HepG2 (cell line): Measurements from ENCODE around the gene S100A9. TPM values are rescaled to one million over a fixed set of nuclear protein-coding genes. Genes with fewer than 3 reads are reported as not detected.

Source experiments
- ATAC-seq: fragments of 200-7000 bp; cut with Tn5 transposase; 3 replicates; pipeline ENCODE4 v1.9.1; 2020; ENCODE audit warnings: mild to moderate bottlenecking, moderate library complexity
- BruUV-seq: library from RNA; stranded (reverse); fragments of 400-500 nt; replicated peaks from 2 replicates; lab custom pipeline; 2021; lab: Mats Ljungman, UMichigan
- CTCF ChIA-PET: fragments of 300-600 bp; formaldehyde crosslinking; extraction: SDS; loops from one replicate; lab custom pipeline; 2021; ENCODE audit warnings: low total read pairs, inconsistent platforms, low intra/inter-chr PET ratio; lab: Yijun Ruan, JAX
- POLR2A ChIA-PET: fragments of 350-600 bp; sonication (Branson Sonifier 250); formaldehyde crosslinking; loops from one replicate; lab custom pipeline; 2020; ENCODE audit warnings: antibody characterized with exemption, inconsistent platforms; lab: Yijun Ruan, JAX
- DNase-seq: peaks from one replicate; pipeline ENCODE4 v3.0.0-alpha.2; 2015; ENCODE audit warnings: low spot score
- FAIRE-seq: peaks from 3 replicates; lab custom pipeline; 2011; peaks lifted over from hg19 to GRCh38; lab: Jason Lieb, UNC
- H2AFZ ChIP-seq: one replicate; pipeline ENCODE4 v1.6.1; 2011; ENCODE audit warnings: low read length, inconsistent platforms
- H3K27ac ChIP-seq: fragments of 300-600 bp; 3 replicates; pipeline ENCODE4 v1.8.0; 2011; ENCODE audit warnings: mixed run types, mild to moderate bottlenecking, mixed read lengths, low read length, inconsistent platforms; ENCODE audit not compliant: insufficient read depth; ENCODE audit errors: extremely low read length
- H3K27me3 ChIP-seq, 2 experiments: fragments of 200-600 bp in 1 of 2; 2 replicates in 1 of 2; 3 replicates in 1 of 2; pipeline versions ENCODE4 v1.6.0 to v1.8.0; 2011; ENCODE audit warnings: low read length in 2 of 2, mild to moderate bottlenecking in 2 of 2, moderate library complexity in 2 of 2, inconsistent platforms in 1 of 2; ENCODE audit not compliant: insufficient read depth in 2 of 2, control insufficient read depth in 1 of 2
- H3K36me3 ChIP-seq, 2 experiments: fragments of 200-600 bp in 1 of 2; replicated peaks in 1 of 2; 2 replicates in 1 of 2; 3 replicates in 1 of 2; pipeline versions ENCODE4 v1.5.1 to v1.8.0; 2011; ENCODE audit warnings: low read length in 2 of 2, inconsistent platforms in 1 of 2; ENCODE audit not compliant: insufficient read depth in 2 of 2, control insufficient read depth in 1 of 2
- H3K4me1 ChIP-seq: 2 replicates; pipeline ENCODE4 v1.5.1; 2012; ENCODE audit warnings: low read length, inconsistent platforms; ENCODE audit not compliant: insufficient read depth
- H3K4me2 ChIP-seq: 2 replicates; pipeline ENCODE4 v1.6.0; 2011; ENCODE audit warnings: low read depth, low read length, inconsistent platforms
- H3K4me3 ChIP-seq, 3 experiments: fragments of 200-600 bp in 1 of 3; sonication (generic), shearing (Covaris generic) in 1 of 3; replicated peaks in 1 of 3; 2 replicates each; pipeline ENCODE4 v1.5.1; 2011 to 2016; ENCODE audit warnings: low read length in 3 of 3, inconsistent platforms in 2 of 3, low read depth in 2 of 3, mild to moderate bottlenecking in 2 of 3, control low read depth in 1 of 3, mixed read lengths in 1 of 3; ENCODE audit not compliant: insufficient read depth in 1 of 3
- H3K79me2 ChIP-seq: one replicate; pipeline ENCODE4 v1.6.1; 2011; ENCODE audit warnings: low read length, inconsistent platforms; ENCODE audit not compliant: insufficient read depth
- H3K9ac ChIP-seq: 2 replicates; pipeline ENCODE4 v1.6.0; 2011; ENCODE audit warnings: mild to moderate bottlenecking, low read depth, low read length, inconsistent platforms; ENCODE audit not compliant: insufficient read depth
- H3K9me3 ChIP-seq: 2 replicates; pipeline ENCODE4 v1.5.1; 2012; ENCODE audit warnings: mild to moderate bottlenecking, low read length
- H4K20me1 ChIP-seq: 2 replicates; pipeline ENCODE4 v1.6.0; 2011; ENCODE audit warnings: inconsistent platforms, mild to moderate bottlenecking, low read length, moderate library complexity; ENCODE audit not compliant: insufficient read depth
- NFE2L2 ChIP-seq: fragments of 150-350 bp; IDR thresholded peaks from 2 replicates; pipeline ENCODE4 v1.6.1; 2014; ENCODE audit warnings: low read length
- REPIN1 ChIP-seq: sonication (generic); formaldehyde crosslinking; IDR thresholded peaks from 2 replicates; pipeline ENCODE4 v1.8.0; 2022; ENCODE audit warnings: missing genetic modification reagents, low read depth, mild to moderate bottlenecking, borderline replicate concordance
- REXO4 ChIP-seq: sonication (generic); formaldehyde crosslinking; IDR thresholded peaks from 2 replicates; pipeline ENCODE4 v1.8.0; 2022; ENCODE audit warnings: missing genetic modification reagents, mild to moderate bottlenecking, borderline replicate concordance
- TCF12 ChIP-seq, 2 experiments: fragments of 450-650 bp in 1 of 2; sonication (generic) in 1 of 2; formaldehyde crosslinking in 1 of 2; IDR thresholded peaks; 2 replicates each; pipeline versions ENCODE4 v1.6.1 to v1.8.0; 2017 to 2022; ENCODE audit warnings: antibody characterized with exemption in 1 of 2, mild to moderate bottlenecking in 1 of 2, missing genetic modification reagents in 1 of 2, moderate library complexity in 1 of 2
- ZEB1 ChIP-seq: IDR thresholded peaks from 2 replicates; pipeline ENCODE4 v1.6.1; 2012; ENCODE audit warnings: mild to moderate bottlenecking, low read depth, inconsistent platforms; ENCODE audit not compliant: insufficient replicate concordance
- ZMYM2 ChIP-seq: sonication (generic); formaldehyde crosslinking; IDR thresholded peaks from 2 replicates; pipeline ENCODE4 v1.8.0; 2022; ENCODE audit warnings: mild to moderate bottlenecking, missing genetic modification reagents
- ZNF101 ChIP-seq: sonication (generic); formaldehyde crosslinking; IDR thresholded peaks from 2 replicates; pipeline ENCODE4 v1.4.0; 2020; ENCODE audit warnings: mild to moderate bottlenecking, low read depth, missing genetic modification reagents, borderline replicate concordance
- ZNF292 ChIP-seq: sonication (generic); formaldehyde crosslinking; IDR thresholded peaks from 2 replicates; pipeline ENCODE4 v1.8.1; 2022; ENCODE audit warnings: mild to moderate bottlenecking, low read depth, missing genetic modification reagents, borderline replicate concordance
- ZNF567 ChIP-seq: sonication (generic); formaldehyde crosslinking; IDR thresholded peaks from 2 replicates; pipeline ENCODE4 v1.8.1; 2023; ENCODE audit warnings: mild to moderate bottlenecking, missing genetic modification reagents, borderline replicate concordance
- ZNF607 ChIP-seq: sonication (generic); formaldehyde crosslinking; IDR thresholded peaks from 2 replicates; pipeline ENCODE4 v1.5.1; 2020; ENCODE audit warnings: missing genetic modification reagents, mild to moderate bottlenecking, borderline replicate concordance
- ZNF83 ChIP-seq: sonication (generic); formaldehyde crosslinking; IDR thresholded peaks from 2 replicates; pipeline ENCODE4 v1.4.0; 2020; ENCODE audit warnings: missing genetic modification reagents, mild to moderate bottlenecking, borderline replicate concordance
- WGBS: methylation state at CpG from one replicate; pipeline ENCODE4 v1.1.6; 2017; ENCODE audit warnings: low lambda C conversion rate; 5-methylcytosine and 5-hydroxymethylcytosine counted together
- in situ Hi-C: cut with HindIII; loops from 2 replicates; pipeline ENCODE4 v1.10.0; 2017; ENCODE audit warnings: low pct_unique_long_range_greater_than_20kb; ENCODE audit not compliant: extremely low pct_ligation_motif_present
- intact Hi-C: fragments of 100-400 bp; cut with micrococcal nuclease; formaldehyde crosslinking; loops from one replicate; pipeline ENCODE4 v1.10.0; 2022; ENCODE audit not compliant: unreplicated experiment
- polyA plus RNA-seq, 8 experiments: library from polyadenylated mRNA; depleted of rRNA in 3 of 8; stranded (reverse) in 7 of 8; unstranded in 1 of 8; fragments of >200 nt; fragmentation: Illumina TruSeq in 4 of 8; extraction: Trizol in 4 of 8; gene quantifications; 2 replicates each; pipeline versions ENCODE4 v1.2.1 to v1.2.3, GENCODE V29; 2011 to 2016; ENCODE audit warnings: low read depth in 4 of 8, missing spikeins in 1 of 8, mixed read lengths in 1 of 8; ENCODE audit not compliant: insufficient read depth in 1 of 8
- total RNA-seq, 5 experiments: library from RNA; depleted of rRNA; stranded (reverse); fragments of >200 nt; fragmentation: Illumina TruSeq; extraction: Trizol; gene quantifications; 2 replicates each; pipeline ENCODE4 v1.2.3, GENCODE V29; 2016; ENCODE audit warnings: low read depth in 1 of 5
- TF ChIP-seq, protein P1 (sequence below): sonication (generic); formaldehyde crosslinking; conservative IDR thresholded peaks from 2 replicates; pipeline ENCODE4 v1.4.0; 2020; ENCODE audit warnings: missing genetic modification reagents

Gene S100A9
- total and polyA plus RNA-seq, 2 of the 13 experiments (the other 11 are each of a cell fraction or from before 2014, with no cell fraction given) = 0.31 to 0.69 TPM

GRCh38 chr1:153389401-153389800 is 31.7 kb downstream of the S100A9 start:
- Histone ChIP-seq H3K36me3 (no peaks in the 10 kb centered on the region), H2AFZ (no peak overlapping the region), H3K4me2 (no peak overlapping the region), H3K27me3 (no peaks in the 10 kb centered on the region; a peak in 2 of 5 replicates), H3K9me3 (no peaks in the 10 kb centered on the region), H3K4me1 (no peaks in the 10 kb centered on the region), H3K9ac (no peak overlapping the region), H3K27ac (no peak overlapping the region), H3K79me2 (no peaks in the 10 kb centered on the region), H3K4me3 (no peak overlapping the region), H4K20me1 (no peaks in the 10 kb centered on the region)
- ChIA-PET POLR2A (no interaction called here), CTCF (no interaction called here)
- no TSS peak for BruUV-seq
- intact Hi-C loops (no loop called here), in situ Hi-C loops (no loop called here)
- DNase-seq (no peak), ATAC-seq (no peak), FAIRE-seq (no peak)
- WGBS = 0% methylated on average over 1 of the region's 1 CpG
- TF ChIP-seq REXO4 (CRISPR knock-in tag) (no peak), TCF12 (IDR thresholded peaks at IDR 0.05) (no peak), TCF12 (CRISPR knock-in tag; IDR thresholded peaks at IDR 0.05) (no peak), ZNF567 (CRISPR knock-in tag) (no peak), ZNF101 (CRISPR knock-in tag) (no peak), ZNF292 (CRISPR knock-in tag) (no peak), REPIN1 (CRISPR knock-in tag) (no peak), ZMYM2 (no peak), NFE2L2 (no peak), ZNF83 (CRISPR knock-in tag) (no peak), ZNF607 (CRISPR knock-in tag) (no peak), ZEB1 (no peak)
- TF ChIP-seq, protein P1, sequence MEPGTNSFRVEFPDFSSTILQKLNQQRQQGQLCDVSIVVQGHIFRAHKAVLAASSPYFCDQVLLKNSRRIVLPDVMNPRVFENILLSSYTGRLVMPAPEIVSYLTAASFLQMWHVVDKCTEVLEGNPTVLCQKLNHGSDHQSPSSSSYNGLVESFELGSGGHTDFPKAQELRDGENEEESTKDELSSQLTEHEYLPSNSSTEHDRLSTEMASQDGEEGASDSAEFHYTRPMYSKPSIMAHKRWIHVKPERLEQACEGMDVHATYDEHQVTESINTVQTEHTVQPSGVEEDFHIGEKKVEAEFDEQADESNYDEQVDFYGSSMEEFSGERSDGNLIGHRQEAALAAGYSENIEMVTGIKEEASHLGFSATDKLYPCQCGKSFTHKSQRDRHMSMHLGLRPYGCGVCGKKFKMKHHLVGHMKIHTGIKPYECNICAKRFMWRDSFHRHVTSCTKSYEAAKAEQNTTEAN (CRISPR knock-in tag) = no peak
